GM18951 (cell line): Measurements from ENCODE around the gene CPAMD8.

Source experiments
- POLR2A ChIP-seq: IDR thresholded peaks from 4 replicates; pipeline ENCODE4 v1.6.1; 2011; ENCODE audit warnings: mild to moderate bottlenecking; ENCODE audit not compliant: insufficient read length, insufficient read depth; ENCODE audit errors: extremely low read depth
- in situ Hi-C: fragments of 300-500 bp; cut with MboI; formaldehyde crosslinking; loops from one replicate; pipeline ENCODE4 v1.12.0; 2022; ENCODE audit warnings: low sequenced_read_pairs, mixed read lengths, inconsistent platforms; ENCODE audit not compliant: unreplicated experiment

The CPAMD8 gene

DNA sequence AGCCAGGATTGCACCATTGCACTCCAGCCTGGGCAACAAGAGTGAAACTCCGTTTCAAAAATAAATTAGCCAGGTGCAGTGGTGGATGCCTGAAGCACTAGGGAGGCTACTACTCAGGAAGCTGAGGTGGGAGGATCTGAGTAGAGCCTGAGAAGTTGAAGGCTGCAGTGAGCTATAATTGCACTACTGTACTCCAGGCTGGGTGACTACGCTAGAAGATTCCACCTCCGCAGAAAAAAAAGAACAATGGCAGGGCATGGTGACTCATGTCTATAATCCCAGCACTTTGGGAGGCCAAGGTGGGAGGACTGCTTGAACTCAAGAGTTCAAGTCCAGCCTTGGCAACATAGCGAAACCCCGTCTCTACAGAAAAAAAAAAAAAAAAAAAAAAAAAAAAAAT is 28.1 kb upstream of the CPAMD8 start:
- no peak for TF ChIP-seq POLR2A
- in situ Hi-C loops = no loop called here

DNA sequence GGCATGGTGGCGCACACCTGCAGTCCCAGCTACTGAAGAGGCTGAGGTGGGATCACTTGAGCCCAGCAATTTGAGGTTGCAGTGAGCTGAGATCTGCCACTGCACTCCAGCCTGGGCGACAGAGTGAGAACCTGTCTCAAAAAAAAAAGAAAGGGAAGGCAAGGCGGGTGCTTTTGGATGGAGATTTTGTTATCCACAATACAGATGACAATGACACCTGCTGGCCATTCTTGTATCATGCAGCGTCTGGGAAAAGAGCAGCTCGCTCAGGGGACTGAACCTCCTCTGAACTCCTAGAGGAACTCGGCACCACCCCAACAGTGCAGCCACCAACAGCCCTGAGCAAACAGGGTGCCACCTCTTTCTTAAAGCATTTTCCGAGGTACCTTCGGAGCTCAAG is 25.8 kb upstream of the CPAMD8 start:
- TF ChIP-seq POLR2A = no peak
- in situ Hi-C loops = no loop called here

DNA sequence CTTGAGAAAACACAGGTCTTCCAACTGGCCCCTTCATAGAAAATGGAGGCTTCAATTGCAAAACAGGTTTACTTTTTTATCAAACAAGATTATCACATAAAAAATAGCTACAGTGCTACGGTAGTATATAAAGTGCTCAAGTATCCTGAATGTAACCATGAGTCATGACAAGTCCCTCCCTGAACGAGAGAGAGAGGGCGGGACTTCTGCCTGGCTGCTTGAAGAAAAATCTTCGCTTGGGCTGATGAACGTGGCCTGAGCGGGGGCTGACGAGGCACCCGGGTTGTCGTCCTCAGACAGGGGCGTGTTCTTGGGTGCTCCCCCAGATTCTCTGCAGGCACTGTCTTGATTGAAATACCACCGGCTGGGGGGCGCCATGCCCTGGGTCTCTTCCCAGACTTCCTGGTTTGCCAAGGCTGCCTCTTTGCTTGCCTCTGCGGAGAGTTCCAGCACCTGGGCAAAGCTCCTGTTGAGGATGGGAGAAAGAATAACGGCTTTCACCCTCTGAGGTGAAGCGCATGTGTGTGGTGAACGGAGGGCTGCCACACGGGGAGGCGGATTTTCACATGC is 23.2 kb upstream of the CPAMD8 start:
- in situ Hi-C loops = no loop called here
- TF ChIP-seq POLR2A = no peak

- in situ Hi-C loops = no loop called here
- TF ChIP-seq POLR2A = no peak
These were observed 22.4 kb upstream of the CPAMD8 start for GRCh38 chr19:17048885-17049453.

DNA sequence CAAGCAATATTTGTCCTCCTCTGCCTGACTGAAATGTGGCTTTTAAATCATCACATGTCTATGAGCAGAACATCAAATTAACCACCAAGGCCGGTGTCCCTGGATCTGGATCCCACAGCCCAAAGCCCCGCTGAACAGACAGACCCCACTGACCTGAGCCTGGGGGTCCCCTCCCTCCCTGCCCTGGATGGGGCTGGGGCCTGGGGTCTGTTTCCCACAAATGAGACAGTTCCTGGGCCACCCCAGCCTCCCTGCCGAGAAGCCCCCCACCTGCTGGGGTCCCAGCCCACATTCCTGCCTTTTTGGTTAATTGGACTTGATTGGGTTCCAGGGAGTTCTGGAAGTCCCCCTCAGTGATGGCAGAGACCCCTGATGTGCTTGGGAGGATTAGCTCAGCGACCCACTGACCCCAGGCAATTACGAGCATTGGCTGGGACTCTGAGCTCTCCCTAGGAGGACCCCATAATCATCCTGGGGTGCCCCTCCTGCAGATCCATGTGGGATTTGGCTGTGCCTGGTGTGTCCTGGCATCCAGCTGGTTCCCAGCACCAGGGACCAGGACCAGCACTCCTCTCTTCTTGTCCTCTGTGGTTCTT is 19.4 kb upstream of the CPAMD8 start:
- in situ Hi-C loops = no loop called here
- TF ChIP-seq POLR2A = no peak

DNA sequence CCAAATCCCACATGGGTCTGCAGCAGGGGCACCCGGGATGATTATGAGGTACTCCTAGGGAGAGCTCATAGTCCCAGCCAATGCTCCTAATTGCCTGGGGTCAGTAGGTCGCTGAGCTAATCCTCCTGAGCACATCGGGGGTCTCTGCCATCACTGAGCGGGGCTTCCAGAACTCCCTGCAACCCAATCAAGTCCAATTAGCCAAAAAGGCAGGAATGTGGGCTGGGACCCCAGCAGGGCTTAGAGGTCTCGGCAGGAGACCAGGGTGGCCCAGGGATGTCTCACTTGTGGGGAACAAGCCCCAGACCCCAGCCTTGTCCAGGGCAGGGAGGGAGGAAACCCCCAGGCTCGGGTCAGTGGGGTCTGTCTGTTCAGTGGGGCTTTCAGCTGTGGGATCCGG is 17.1 kb upstream of the CPAMD8 start:
- no peak for TF ChIP-seq POLR2A
- in situ Hi-C loops = no loop called here

GRCh38 chr19:17041976-17042375 is 15.4 kb upstream of the CPAMD8 start:
- in situ Hi-C loops = no loop called here
- TF ChIP-seq POLR2A = no peak

DNA sequence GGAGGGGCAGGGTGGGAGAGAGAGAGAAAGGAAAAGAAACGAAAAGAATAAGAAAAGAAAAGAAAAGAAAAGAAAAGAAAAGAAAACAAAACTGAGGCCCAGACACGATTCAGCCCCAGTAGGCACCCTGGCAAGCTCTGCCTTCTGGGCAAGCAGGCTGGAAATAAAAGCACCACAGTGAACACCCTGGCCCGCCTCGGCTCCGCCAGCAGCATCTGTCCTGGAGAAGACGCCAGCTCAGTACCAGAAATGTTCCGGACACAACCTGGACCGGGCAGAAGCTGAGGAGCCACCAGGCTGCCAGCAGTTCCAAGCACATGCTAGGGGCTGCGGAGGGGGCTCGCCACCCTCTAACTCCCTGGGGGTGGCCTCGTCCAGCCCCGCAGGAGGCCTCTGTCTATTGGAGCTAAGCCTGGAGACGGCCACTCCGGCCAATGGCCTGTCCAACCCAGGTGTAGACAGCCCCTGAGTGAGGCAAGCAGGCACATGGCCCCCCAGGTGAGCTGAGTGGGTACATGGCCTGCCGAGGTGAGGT is 11.4 kb upstream of the CPAMD8 start:
- TF ChIP-seq POLR2A = no peak
- in situ Hi-C loops = no loop called here

- in situ Hi-C loops = no loop called here
These were observed 10.6 kb upstream of the CPAMD8 start for GRCh38 chr19:17037184-17037583.

GRCh38 chr19:17036640-17037039 is 10.0 kb upstream of the CPAMD8 start:
- in situ Hi-C loops = no loop called here
- TF ChIP-seq POLR2A = no peak

More at GRCh38 chr19:17037184-17037583, 10.6 kb upstream of the CPAMD8 start:
- no peak for TF ChIP-seq POLR2A

- in situ Hi-C loops = no loop called here
- no peak for TF ChIP-seq POLR2A
These were observed 9.3 kb upstream of the CPAMD8 start for GRCh38 chr19:17035842-17036424.

GRCh38 chr19:17031741-17032140 is 5.1 kb upstream of the CPAMD8 start:
- in situ Hi-C loops = no loop called here
- TF ChIP-seq POLR2A = no peak

DNA sequence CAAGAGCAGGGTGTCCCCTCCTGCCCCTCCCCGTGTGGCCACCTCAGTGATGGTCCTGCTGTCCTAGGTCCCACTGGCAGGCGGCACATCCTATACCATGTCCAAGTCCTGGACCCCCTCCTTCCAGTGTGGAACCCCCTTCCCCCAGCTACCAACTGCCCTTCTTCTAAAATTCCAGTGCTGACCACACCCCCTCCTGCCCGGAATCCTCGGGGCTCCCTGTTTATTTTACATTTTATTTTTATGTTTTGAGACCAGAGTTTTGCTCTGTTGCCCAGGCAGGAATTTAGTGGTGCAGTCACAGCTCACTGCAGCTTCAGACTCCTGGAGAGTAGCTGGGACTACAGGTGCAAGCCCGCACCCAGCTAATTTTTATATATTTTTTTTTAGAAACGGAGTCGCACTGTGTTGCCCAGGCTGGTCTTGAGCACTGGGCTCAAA is 945 bp upstream of the CPAMD8 start:
- in situ Hi-C loops = no loop called here
- no peak for TF ChIP-seq POLR2A
